ENCODE measurements around the gene EIF4G3. TPM values are rescaled to one million over a fixed set of nuclear protein-coding genes. Genes with fewer than 3 reads are reported as not detected.
A peak's percentile ranks its signal among the peaks of the same experiment; 100 is the strongest.

EIF4G3 gene
- total and polyA plus RNA-seq, 9 of the 15 experiments (the other 6 are each of a cell fraction or from before 2014, with no cell fraction given) = 6.7 to 40.5 (median 32.1) TPM

GRCh38 chr1:21027805-21028204 lies 148.9 kb downstream of the EIF4G3 start (continued):
- TF ChIP-seq NUFIP1 (IDR thresholded peaks at IDR 0.05; ENCODE audit: partially characterized antibody) (no peak), ATF3 (IDR thresholded peaks at IDR 0.05) (0 out of 2 replicates have a peak, but pooled peaks have one; percentile 7), ATF3 (CRISPR knock-in tag; conservative IDR thresholded peaks at IDR 0.05) (no peak), PREB (CRISPR knock-in tag; IDR thresholded peaks at IDR 0.05) (no peak), ATF1 (CRISPR knock-in tag; IDR thresholded peaks at IDR 0.05) (no peak), ATF1 (tag; IDR thresholded peaks at IDR 0.05) (no peak), TOE1 (IDR thresholded peaks at IDR 0.05; ENCODE audit: borderline replicate concordance) (no peak), TOE1 (CRISPR knock-in tag; IDR thresholded peaks at IDR 0.05; ENCODE audit: borderline replicate concordance, low read depth) (no peak), GABPB1 (CRISPR knock-in tag; IDR thresholded peaks at IDR 0.05) (no peak), TCF3 (CRISPR knock-in tag; IDR thresholded peaks at IDR 0.05) (peak; percentile 74), CBFA2T3 (IDR thresholded peaks at IDR 0.05) (peak; percentile 86), ELK3 (CRISPR knock-in tag; IDR thresholded peaks at IDR 0.05) (no peak), ZNF644 (tag; IDR thresholded peaks at IDR 0.05; ENCODE audit: low read depth) (no peak), NCOR1 (IDR thresholded peaks at IDR 0.05) (peak; percentile 75), SIN3B (IDR thresholded peaks at IDR 0.05; ENCODE audit: low read depth) (no peak), NR2C2 (CRISPR knock-in tag; IDR thresholded peaks at IDR 0.05) (no peak), NR2C2 (tag; IDR thresholded peaks at IDR 0.05) (peak; percentile 60; the same call in 1 of the 2 replicates), ZSCAN32 (CRISPR knock-in tag; IDR thresholded peaks at IDR 0.05) (no peak), ZNF224 (CRISPR knock-in tag; IDR thresholded peaks at IDR 0.05) (no peak), GABPB2 (CRISPR knock-in tag; conservative IDR thresholded peaks at IDR 0.05) (no peak), PML (IDR thresholded peaks at IDR 0.05; ENCODE audit: low read length) (0 out of 2 replicates have a peak, but pooled peaks have one; percentile 32), CBFA2T2 (conservative IDR thresholded peaks at IDR 0.05) (peak; percentile 74), ZNF551 (CRISPR knock-in tag; IDR thresholded peaks at IDR 0.05) (no peak), TRIM24 (IDR thresholded peaks at IDR 0.05) (peak in 1 of 2 experiments; percentile 20; a peak in 1 of 4 replicates), THAP12 (CRISPR knock-in tag; IDR thresholded peaks at IDR 0.05) (no peak), E2F4 (CRISPR knock-in tag; IDR thresholded peaks at IDR 0.05; ENCODE audit: low read depth) (no peak), ZKSCAN3 (CRISPR knock-in tag; IDR thresholded peaks at IDR 0.05) (no peak)

All from K562 (cell line).